Kidney glomerular epithelial cell (primary cell): ENCODE results near the gene RAP1GAP2.
"Not testable (repeated sequence)": the region's sequence is repeated elsewhere in the genome, so short reads cannot be mapped to it uniquely, and the experiment has no call there.

Experiments
- DNase-seq: peaks from one replicate; lab custom pipeline; 2025; lab: John Stamatoyannopoulos, UW

RAP1GAP2 gene

GRCh38 chr17:3025421-3026124, 229.3 kb downstream of the RAP1GAP2 start:
- no peak for DNase-seq

GRCh38 chr17:3026125-3026855, 230.1 kb downstream of the RAP1GAP2 start:
- no peak for DNase-seq

GRCh38 chr17:3026856-3027751, 230.9 kb downstream of the RAP1GAP2 start:
- no peak for DNase-seq

- no peak for DNase-seq
Measured at GRCh38 chr17:3027786-3028532, 231.7 kb downstream of the RAP1GAP2 start.

GRCh38 chr17:3029213-3029913, 233.1 kb downstream of the RAP1GAP2 start:
- DNase-seq = no peak

GRCh38 chr17:3030096-3030495, 233.9 kb downstream of the RAP1GAP2 start:
- no peak for DNase-seq

GRCh38 chr17:3030852-3031470, 234.7 kb downstream of the RAP1GAP2 start:
- not testable (repeated sequence) for DNase-seq

- no peak for DNase-seq
Measured at GRCh38 chr17:3032258-3033247, 236.3 kb downstream of the RAP1GAP2 start.

- no peak for DNase-seq
Measured at GRCh38 chr17:3033248-3033640, 237.0 kb downstream of the RAP1GAP2 start.

- DNase-seq = no peak
Measured at GRCh38 chr17:3033741-3034577, 237.7 kb downstream of the RAP1GAP2 start.

- DNase-seq = no peak
Measured at GRCh38 chr17:3034578-3034920, 238.3 kb downstream of the RAP1GAP2 start.

- no peak for DNase-seq
Measured at GRCh38 chr17:3035256-3035967, 239.2 kb downstream of the RAP1GAP2 start.

GRCh38 chr17:3035968-3036280, 239.7 kb downstream of the RAP1GAP2 start:
- no peak for DNase-seq

- no peak for DNase-seq
Measured at GRCh38 chr17:3036800-3037199, 240.6 kb downstream of the RAP1GAP2 start.

GRCh38 chr17:3037259-3037658, 241.0 kb downstream of the RAP1GAP2 start:
- no peak for DNase-seq

GRCh38 chr17:3038941-3039340, 242.7 kb downstream of the RAP1GAP2 start:
- DNase-seq = peak; percentile 82

- DNase-seq = no peak
Measured at GRCh38 chr17:3039736-3040135, 243.5 kb downstream of the RAP1GAP2 start.

GRCh38 chr17:3040882-3041281, 244.6 kb downstream of the RAP1GAP2 start:
- no peak for DNase-seq
